ENCODE results near the gene NOP9. TPM values are rescaled to one million over a fixed set of nuclear protein-coding genes. Genes with fewer than 3 reads are reported as not detected.

The NOP9 gene
- total RNA-seq, 1 experiment from 2014 or later = 39.4 TPM

DNA sequence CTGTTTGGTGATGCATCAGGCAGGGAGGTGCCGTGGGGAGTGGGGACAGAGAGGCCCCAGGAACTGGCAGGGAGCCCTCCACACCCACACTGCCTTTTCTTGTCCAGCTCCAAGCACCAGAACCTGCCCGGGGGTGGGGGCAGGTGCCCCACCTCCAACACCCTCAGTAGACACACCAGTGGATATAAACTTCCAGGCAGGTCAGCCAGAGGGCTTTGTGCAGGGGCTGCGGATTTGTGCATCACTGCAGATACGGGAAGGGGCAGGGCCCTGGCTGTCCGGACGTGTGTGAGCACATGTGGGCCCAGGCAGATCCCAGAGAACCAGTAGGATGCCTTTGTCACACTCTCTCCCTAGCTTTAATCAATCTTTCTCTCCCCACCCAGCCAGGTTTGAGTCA, 35.4 kb upstream of the NOP9 start:
- DNase-seq (ENCODE audit: low read depth, low spot score) (no peak), ATAC-seq (no peak)
- TF ChIP-seq ZFX (IDR thresholded peaks at IDR 0.05) (no peak), TCF7L2 (IDR thresholded peaks at IDR 0.05; ENCODE audit: borderline replicate concordance, extremely low read depth, insufficient read depth, insufficient read length) (no peak)
- TF ChIP-seq, protein P1, sequence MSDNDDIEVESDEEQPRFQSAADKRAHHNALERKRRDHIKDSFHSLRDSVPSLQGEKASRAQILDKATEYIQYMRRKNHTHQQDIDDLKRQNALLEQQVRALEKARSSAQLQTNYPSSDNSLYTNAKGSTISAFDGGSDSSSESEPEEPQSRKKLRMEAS (IDR thresholded peaks at IDR 0.05) = no peak
- Histone ChIP-seq H2AFZ (ENCODE audit: low read depth, low read length, poor library complexity, severe bottlenecking) (no peak overlapping the region), H3K4me2 (ENCODE audit: low read length) (no peak overlapping the region), H3K36me3 (ENCODE audit: control insufficient read depth in 1 of 2, insufficient read depth in 2 of 2, low read length in 2 of 2) (no peaks in the 10 kb centered on the region; a peak in 1 of 4 replicates), H4K20me1 (ENCODE audit: insufficient read depth) (no peaks in the 10 kb centered on the region), H3K9ac (ENCODE audit: low read length) (no peak overlapping the region), H3K4me1 (ENCODE audit: control insufficient read depth in 1 of 2, insufficient read depth in 2 of 2, low read length in 2 of 2) (peaks cover 2 to 7% of the 10 kb centered on the region in 2 experiments), H3K9me3 (ENCODE audit: control insufficient read depth in 1 of 2, insufficient read depth in 1 of 2, low read depth in 1 of 2, low read length in 2 of 2) (no peaks in the 10 kb centered on the region), H3K9me2 (ENCODE audit: insufficient read depth) (no peaks in the 10 kb centered on the region), H3K27me3 (ENCODE audit: insufficient read depth, low read length) (no peaks in the 10 kb centered on the region), H3K4me3 (replicated peaks in 1 of 2; ENCODE audit: low read depth in 1 of 2, low read length in 2 of 2) (no peak overlapping the region), H3K79me2 (ENCODE audit: insufficient read depth, low read length) (no peaks in the 10 kb centered on the region), H3K27ac (ENCODE audit: low read depth, low read length) (no peak overlapping the region)
- BruUV-seq (replicated peaks) = no TSS peak
- POLR2A ChIA-PET = no interaction called here
- CTCF ChIA-PET = no interaction called here
- intact Hi-C loops (cut with micrococcal nuclease) = no loop called here
- RAD21 ChIA-PET (ENCODE audit: low non-redundant PET in 1 of 2, low total read pairs in 2 of 2, uncharacterized antibody in 2 of 2, unreplicated experiment in 2 of 2) = no interaction called here

DNA sequence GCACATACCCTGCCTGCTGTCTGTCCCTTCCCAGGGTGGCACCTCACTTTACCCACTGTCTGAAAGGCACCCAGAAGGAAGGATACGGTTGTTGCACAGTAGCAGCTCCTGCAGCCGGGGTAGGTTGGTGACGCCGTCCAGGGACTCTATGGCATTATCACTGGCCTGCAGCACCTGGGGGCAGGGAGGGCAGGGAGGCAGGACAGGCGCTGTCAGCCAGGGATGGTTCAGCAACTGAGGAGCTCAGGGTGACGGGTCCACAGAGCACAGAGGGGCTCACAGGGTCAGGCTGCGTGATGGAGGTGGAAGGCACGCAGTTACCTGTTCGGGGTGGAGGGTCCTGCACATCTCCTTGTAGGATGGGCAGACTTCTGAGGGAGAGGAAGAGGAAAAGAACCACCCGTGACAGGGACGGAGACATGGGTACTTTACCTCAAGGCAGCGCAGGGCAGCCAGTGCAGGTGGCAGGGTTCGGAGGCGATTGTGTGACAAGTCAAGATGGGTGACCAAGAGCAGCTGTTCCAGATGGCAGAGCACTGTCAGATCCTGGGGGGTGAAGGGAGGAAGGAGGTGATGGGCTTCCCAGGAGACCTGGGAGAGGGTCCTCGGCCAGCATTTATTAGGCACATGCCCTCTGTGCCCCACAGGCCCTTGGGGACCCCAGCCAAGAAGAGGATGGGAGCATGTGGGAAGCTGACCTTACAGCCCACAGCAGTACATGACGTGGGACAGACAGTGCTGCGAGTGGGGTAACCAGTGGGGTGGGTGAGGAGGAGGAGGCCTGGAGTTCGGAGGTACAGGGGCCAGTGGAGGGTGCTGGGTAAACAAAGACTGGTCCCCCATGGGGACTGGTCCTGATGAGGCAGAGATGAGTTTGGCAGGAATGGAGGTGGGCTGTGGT, 33.1 kb upstream of the NOP9 start:
- Histone ChIP-seq H3K4me2 (ENCODE audit: low read length) (no peak overlapping the region), H4K20me1 (ENCODE audit: insufficient read depth) (no peaks in the 10 kb centered on the region), H3K27me3 (ENCODE audit: insufficient read depth, low read length) (no peaks in the 10 kb centered on the region), H3K27ac (ENCODE audit: low read depth, low read length) (no peak overlapping the region), H3K79me2 (ENCODE audit: insufficient read depth, low read length) (peaks cover 4% of the 10 kb centered on the region; the same call in 1 of the 2 replicates), H3K9me2 (ENCODE audit: insufficient read depth) (no peaks in the 10 kb centered on the region), H3K36me3 (ENCODE audit: control insufficient read depth in 1 of 2, insufficient read depth in 2 of 2, low read length in 2 of 2) (no peaks in the 10 kb centered on the region; a peak in 1 of 4 replicates), H3K9me3 (ENCODE audit: control insufficient read depth in 1 of 2, insufficient read depth in 1 of 2, low read depth in 1 of 2, low read length in 2 of 2) (no peaks in the 10 kb centered on the region), H3K4me3 (replicated peaks in 1 of 2; ENCODE audit: low read depth in 1 of 2, low read length in 2 of 2) (no peak overlapping the region), H2AFZ (ENCODE audit: low read depth, low read length, poor library complexity, severe bottlenecking) (no peak overlapping the region), H3K9ac (ENCODE audit: low read length) (no peak overlapping the region), H3K4me1 (ENCODE audit: control insufficient read depth in 1 of 2, insufficient read depth in 2 of 2, low read length in 2 of 2) (peaks cover under 1 to 8% of the 10 kb centered on the region in 2 experiments; a peak in 3 of 4 replicates)
- TF ChIP-seq YY1 (IDR thresholded peaks at IDR 0.05; ENCODE audit: extremely low read depth, insufficient replicate concordance, low read depth, low read length) = no peak
- TF ChIP-seq, protein P2, sequence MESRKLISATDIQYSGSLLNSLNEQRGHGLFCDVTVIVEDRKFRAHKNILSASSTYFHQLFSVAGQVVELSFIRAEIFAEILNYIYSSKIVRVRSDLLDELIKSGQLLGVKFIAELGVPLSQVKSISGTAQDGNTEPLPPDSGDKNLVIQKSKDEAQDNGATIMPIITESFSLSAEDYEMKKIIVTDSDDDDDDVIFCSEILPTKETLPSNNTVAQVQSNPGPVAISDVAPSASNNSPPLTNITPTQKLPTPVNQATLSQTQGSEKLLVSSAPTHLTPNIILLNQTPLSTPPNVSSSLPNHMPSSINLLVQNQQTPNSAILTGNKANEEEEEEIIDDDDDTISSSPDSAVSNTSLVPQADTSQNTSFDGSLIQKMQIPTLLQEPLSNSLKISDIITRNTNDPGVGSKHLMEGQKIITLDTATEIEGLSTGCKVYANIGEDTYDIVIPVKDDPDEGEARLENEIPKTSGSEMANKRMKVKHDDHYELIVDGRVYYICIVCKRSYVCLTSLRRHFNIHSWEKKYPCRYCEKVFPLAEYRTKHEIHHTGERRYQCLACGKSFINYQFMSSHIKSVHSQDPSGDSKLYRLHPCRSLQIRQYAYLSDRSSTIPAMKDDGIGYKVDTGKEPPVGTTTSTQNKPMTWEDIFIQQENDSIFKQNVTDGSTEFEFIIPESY (IDR thresholded peaks at IDR 0.05; ENCODE audit: extremely low read depth, insufficient replicate concordance, low read length) = no peak
- no peak for TF ChIP-seq ELF1 (IDR thresholded peaks at IDR 0.05; ENCODE audit: borderline replicate concordance, low read depth)
- TF ChIP-seq, protein P3, sequence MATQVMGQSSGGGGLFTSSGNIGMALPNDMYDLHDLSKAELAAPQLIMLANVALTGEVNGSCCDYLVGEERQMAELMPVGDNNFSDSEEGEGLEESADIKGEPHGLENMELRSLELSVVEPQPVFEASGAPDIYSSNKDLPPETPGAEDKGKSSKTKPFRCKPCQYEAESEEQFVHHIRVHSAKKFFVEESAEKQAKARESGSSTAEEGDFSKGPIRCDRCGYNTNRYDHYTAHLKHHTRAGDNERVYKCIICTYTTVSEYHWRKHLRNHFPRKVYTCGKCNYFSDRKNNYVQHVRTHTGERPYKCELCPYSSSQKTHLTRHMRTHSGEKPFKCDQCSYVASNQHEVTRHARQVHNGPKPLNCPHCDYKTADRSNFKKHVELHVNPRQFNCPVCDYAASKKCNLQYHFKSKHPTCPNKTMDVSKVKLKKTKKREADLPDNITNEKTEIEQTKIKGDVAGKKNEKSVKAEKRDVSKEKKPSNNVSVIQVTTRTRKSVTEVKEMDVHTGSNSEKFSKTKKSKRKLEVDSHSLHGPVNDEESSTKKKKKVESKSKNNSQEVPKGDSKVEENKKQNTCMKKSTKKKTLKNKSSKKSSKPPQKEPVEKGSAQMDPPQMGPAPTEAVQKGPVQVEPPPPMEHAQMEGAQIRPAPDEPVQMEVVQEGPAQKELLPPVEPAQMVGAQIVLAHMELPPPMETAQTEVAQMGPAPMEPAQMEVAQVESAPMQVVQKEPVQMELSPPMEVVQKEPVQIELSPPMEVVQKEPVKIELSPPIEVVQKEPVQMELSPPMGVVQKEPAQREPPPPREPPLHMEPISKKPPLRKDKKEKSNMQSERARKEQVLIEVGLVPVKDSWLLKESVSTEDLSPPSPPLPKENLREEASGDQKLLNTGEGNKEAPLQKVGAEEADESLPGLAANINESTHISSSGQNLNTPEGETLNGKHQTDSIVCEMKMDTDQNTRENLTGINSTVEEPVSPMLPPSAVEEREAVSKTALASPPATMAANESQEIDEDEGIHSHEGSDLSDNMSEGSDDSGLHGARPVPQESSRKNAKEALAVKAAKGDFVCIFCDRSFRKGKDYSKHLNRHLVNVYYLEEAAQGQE (IDR thresholded peaks at IDR 0.05; ENCODE audit: low read depth) = no peak
- no peak for TF ChIP-seq EZH2phosphoT487 (IDR thresholded peaks at IDR 0.05; ENCODE audit: borderline replicate concordance)
- no peak for TF ChIP-seq EZH2 (IDR thresholded peaks at IDR 0.05)
- TF ChIP-seq, protein P1 (IDR thresholded peaks at IDR 0.05) = no peak
- no peak for TF ChIP-seq ZFX (IDR thresholded peaks at IDR 0.05)
- ATAC-seq (no peak), DNase-seq (ENCODE audit: low read depth, low spot score) (no peak)
- POLR2A ChIA-PET = no interaction called here
- BruUV-seq (replicated peaks) = no TSS peak
- CTCF ChIA-PET = no interaction called here
- RAD21 ChIA-PET (ENCODE audit: low non-redundant PET in 1 of 2, low total read pairs in 2 of 2, uncharacterized antibody in 2 of 2, unreplicated experiment in 2 of 2) = no interaction called here
- intact Hi-C loops (cut with micrococcal nuclease) = no loop called here
